GM18508 (cell line): ENCODE data around the gene OR5P2.
"Not testable (repeated sequence)": the region's sequence is repeated elsewhere in the genome, so short reads cannot be mapped to it uniquely, and the experiment has no call there.

Experiments
- ATAC-seq: cut with Tn5 transposase; IDR thresholded peaks from one replicate; pipeline ENCODE4 v1.9.1; 2021; ENCODE audit warnings: moderate number of reproducible peaks; ENCODE audit not compliant: insufficient read depth, unreplicated experiment

OR5P2 gene, protein sequence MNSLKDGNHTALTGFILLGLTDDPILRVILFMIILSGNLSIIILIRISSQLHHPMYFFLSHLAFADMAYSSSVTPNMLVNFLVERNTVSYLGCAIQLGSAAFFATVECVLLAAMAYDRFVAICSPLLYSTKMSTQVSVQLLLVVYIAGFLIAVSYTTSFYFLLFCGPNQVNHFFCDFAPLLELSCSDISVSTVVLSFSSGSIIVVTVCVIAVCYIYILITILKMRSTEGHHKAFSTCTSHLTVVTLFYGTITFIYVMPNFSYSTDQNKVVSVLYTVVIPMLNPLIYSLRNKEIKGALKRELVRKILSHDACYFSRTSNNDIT

GRCh38 chr11:7796842-7797241 lies at the start of gene OR5P2:
Gene OR5P2, minus strand, starts transcription at chr11:7796942. Its CDS starts 0 bp downstream, at chr11:7796942.
- ATAC-seq: no peak

DNA sequence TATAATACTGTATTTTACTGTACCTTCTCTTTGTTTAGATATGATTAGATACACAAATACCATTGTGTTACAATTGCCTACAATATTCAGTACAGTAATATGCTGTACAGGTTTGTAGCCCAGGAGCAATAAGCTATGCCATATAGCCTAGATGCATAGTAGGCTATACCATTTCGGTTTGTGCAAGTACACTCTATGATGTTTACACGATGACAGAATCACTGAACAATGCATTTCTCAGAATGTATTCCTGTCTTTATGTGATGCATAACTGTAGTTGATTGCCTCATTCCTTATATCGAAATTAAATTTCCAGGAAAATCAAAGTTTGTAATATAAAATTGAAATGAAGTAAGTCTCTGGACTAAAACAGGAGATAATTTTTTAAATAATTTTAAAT lies 49.3 kb upstream of the OR5P2 start:
- ATAC-seq: no peak

- no peak for ATAC-seq
Measured at GRCh38 chr11:7844986-7845385, 48.2 kb upstream of the OR5P2 start.

- ATAC-seq: no peak
Measured at GRCh38 chr11:7844521-7844920, 47.8 kb upstream of the OR5P2 start.

- ATAC-seq: no peak
Measured at GRCh38 chr11:7840578-7840977, 43.8 kb upstream of the OR5P2 start.

- ATAC-seq: no peak
Measured at GRCh38 chr11:7833527-7833926, 36.8 kb upstream of the OR5P2 start.

DNA sequence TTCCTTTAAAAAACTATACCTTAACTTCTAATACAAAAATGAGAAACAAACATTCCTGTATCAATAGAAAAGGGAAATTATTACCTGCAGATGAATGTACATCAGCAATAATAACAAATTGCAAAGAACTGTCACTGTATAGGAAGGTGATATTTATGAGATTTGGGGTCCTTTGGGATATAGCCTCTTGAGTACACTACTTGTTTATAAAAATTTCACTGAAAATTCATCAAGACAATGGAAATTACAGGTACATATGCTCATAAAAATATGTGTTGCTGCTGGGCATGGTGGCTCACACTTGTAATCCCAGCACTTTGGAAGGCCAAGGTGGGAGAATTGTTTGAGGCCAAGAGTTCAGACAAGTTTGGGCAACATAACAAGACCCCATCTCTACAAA lies 34.0 kb upstream of the OR5P2 start, which contains the start of gene OR5P3:
TSS of gene OR5P3 (minus strand) at position 101 of the 400 bp plus-strand sequence.
- ATAC-seq: no peak

- ATAC-seq: no peak
Measured at GRCh38 chr11:7826324-7826723, 29.6 kb upstream of the OR5P2 start.

DNA sequence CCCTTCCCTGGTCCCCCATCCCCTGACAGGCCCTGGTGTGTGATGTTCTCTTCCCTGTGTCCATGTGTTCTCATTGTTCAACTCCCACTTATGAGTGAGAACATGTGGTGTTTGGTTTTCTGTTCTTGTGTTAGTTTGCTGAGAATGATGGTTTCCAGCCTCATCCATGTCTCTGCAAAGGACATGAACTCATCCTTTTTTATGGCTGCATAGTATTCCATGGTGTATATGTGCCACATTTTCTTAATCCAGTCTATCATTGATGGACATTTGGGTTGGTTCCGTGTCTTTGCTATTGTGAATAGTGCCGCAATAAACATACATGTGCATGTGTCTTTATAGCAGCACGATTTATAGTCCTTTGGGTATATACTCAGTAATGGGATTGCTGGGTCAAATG lies 23.7 kb upstream of the OR5P2 start:
- ATAC-seq: not testable (repeated sequence)

GRCh38 chr11:7814897-7815296 lies 18.2 kb upstream of the OR5P2 start:
- not testable (repeated sequence) for ATAC-seq

DNA sequence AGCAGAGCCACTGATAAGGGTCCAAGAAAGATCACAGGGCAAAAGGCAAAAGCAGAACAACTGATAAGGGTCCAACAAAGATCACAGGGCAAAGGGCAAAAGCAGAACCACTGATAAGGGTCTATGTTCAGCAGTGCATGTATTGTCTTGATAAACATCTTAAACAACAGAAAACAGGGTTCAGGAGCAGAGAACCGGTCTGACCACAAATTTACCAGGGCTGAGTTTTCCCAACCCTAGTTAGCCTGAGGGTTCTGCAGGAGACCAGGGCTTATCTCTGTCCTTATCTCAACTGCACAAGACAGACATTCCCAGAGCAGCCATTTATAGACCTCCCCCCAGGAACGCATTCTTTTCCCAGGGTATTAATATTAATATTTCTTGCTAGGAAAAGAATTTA lies 13.6 kb upstream of the OR5P2 start:
- ATAC-seq: not testable (repeated sequence)

- ATAC-seq: no peak
Measured at GRCh38 chr11:7793233-7793632, 3.5 kb downstream of the OR5P2 start.

DNA sequence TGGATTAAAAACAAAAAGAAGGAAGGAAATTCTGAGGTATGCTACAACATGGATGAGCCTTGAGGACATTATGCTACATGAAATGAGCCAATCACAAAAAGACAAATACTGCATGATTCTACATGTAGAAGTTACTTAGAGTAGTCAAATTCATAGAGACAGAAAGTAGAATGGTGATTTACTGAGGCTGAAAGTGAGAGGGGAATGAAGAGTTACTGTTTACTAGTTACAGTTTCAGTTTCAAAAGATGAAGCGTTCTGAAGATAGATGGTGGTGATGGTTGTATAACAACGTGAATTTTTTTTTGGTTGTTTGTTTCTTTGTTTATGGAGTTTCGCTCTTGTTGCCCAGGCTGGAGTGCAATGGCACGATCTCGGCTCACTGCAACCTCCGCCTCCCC lies 9.5 kb downstream of the OR5P2 start:
- peak; percentile 99 for ATAC-seq

DNA sequence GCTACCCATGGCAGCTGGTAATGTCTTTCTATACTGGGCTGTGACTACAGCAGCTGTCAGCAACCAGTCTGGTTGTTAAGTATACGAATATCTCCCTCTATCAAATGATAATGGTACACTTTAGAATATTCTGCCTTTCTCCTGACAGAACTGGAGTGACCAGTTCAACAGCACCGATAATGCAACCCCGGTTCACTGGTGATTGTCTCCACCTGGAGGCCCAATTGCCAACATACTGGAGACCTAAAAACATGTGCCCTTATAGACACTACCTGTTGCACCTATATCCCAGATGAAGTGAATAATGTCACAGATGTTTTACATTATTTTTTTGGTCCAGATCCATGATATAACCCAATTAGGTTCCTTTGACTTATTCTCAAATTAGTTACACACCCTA lies 21.1 kb downstream of the OR5P2 start:
- ATAC-seq: no peak

GRCh38 chr11:7764301-7764700 lies 32.4 kb downstream of the OR5P2 start:
- ATAC-seq: not testable (repeated sequence)

GRCh38 chr11:7759010-7759409 lies 37.7 kb downstream of the OR5P2 start:
- no peak for ATAC-seq

DNA sequence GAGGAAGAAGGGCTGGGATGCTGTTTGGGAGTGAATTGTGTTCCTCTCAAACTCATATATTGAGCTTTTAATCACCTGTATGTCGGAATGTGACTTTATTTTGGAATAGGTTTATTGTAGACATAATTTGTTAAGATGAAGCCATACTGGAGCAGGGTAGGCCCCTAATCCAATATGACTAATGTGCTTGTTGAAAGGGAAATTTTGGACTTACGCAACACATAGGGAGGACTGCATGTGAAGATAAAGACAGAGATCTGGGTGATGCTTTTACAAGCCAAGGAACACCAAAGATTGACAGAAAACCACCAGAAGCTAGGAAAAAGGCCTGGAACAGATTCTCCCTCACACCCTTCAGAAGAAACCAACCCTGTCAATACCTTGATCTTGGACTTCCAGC lies 47.3 kb downstream of the OR5P2 start:
- ATAC-seq: no peak
